Nephron progenitor cell (in vitro differentiated cells): ENCODE results near the gene RALGAPA1.
A peak's percentile ranks its signal among the peaks of the same experiment; 100 is the strongest.
"Not testable (repeated sequence)": the region's sequence is repeated elsewhere in the genome, so short reads cannot be mapped to it uniquely, and the experiment has no call there.

ENCODE experiments used
- DNase-seq: peaks from one replicate; pipeline ENCODE4 v3.0.0; 2021
- H3K27ac Mint-ChIP-seq: 2 replicates; pipeline ENCODE4 v1.8.0; 2021; ENCODE audit warnings: mild to moderate bottlenecking, moderate library complexity, mixed read lengths
- H3K27me3 Mint-ChIP-seq: 2 replicates; pipeline ENCODE4 v1.8.0; 2021; ENCODE audit warnings: mild to moderate bottlenecking, low read depth, mixed read lengths; ENCODE audit not compliant: poor library complexity
- H3K36me3 Mint-ChIP-seq: 2 replicates; pipeline ENCODE4 v1.8.0; 2021; ENCODE audit warnings: low read depth, mixed read lengths
- H3K4me1 Mint-ChIP-seq: 2 replicates; pipeline ENCODE4 v1.8.0; 2021; ENCODE audit warnings: mixed read lengths
- H3K4me3 Mint-ChIP-seq: 2 replicates; pipeline ENCODE4 v1.8.0; 2021; ENCODE audit warnings: mild to moderate bottlenecking, moderate library complexity, mixed read lengths
- H3K9me3 Mint-ChIP-seq: 2 replicates; pipeline ENCODE4 v1.8.0; 2021; ENCODE audit warnings: mild to moderate bottlenecking, moderate library complexity, mixed read lengths
- CTCF ChIP-seq: fragments of 200-600 bp; sonication (generic); IDR thresholded peaks from 2 replicates; pipeline ENCODE4 v1.5.0; 2021; ENCODE audit warnings: antibody characterized with exemption

RALGAPA1 gene

GRCh38 chr14:35689000-35689460 lies 120.1 kb downstream of the RALGAPA1 start:
- H3K27ac Mint-ChIP-seq, result no peak overlapping the region
- H3K4me3 Mint-ChIP-seq, result no peak overlapping the region
- H3K27me3 Mint-ChIP-seq, result no peaks in the 10 kb centered on the region
- no peak for TF ChIP-seq CTCF
- DNase-seq, result no peak
- peaks cover 3% of the 10 kb centered on the region for H3K36me3 Mint-ChIP-seq
- no peaks in the 10 kb centered on the region for H3K4me1 Mint-ChIP-seq
- H3K9me3 Mint-ChIP-seq, result no peaks in the 10 kb centered on the region

GRCh38 chr14:35688126-35688826 lies 120.8 kb downstream of the RALGAPA1 start:
- Mint-ChIP-seq H3K9me3 (no peaks in the 10 kb centered on the region), H3K4me1 (no peaks in the 10 kb centered on the region), H3K4me3 (no peak overlapping the region), H3K36me3 (peaks cover 3% of the 10 kb centered on the region), H3K27me3 (no peaks in the 10 kb centered on the region), H3K27ac (no peak overlapping the region)
- no peak for DNase-seq
- no peak for TF ChIP-seq CTCF

- Mint-ChIP-seq H3K9me3 (no peaks in the 10 kb centered on the region), H3K36me3 (peaks cover 5% of the 10 kb centered on the region), H3K4me1 (no peaks in the 10 kb centered on the region), H3K27ac (no peak overlapping the region), H3K4me3 (no peak overlapping the region), H3K27me3 (no peaks in the 10 kb centered on the region)
- peak; percentile 26 for DNase-seq
- TF ChIP-seq CTCF, result peak; percentile 86
Observed at GRCh38 chr14:35687335-35687939, 121.7 kb downstream of the RALGAPA1 start.

GRCh38 chr14:35683688-35684087 lies 125.4 kb downstream of the RALGAPA1 start:
- H3K27ac Mint-ChIP-seq, result peak overlapping the region; percentile 50
- not testable (repeated sequence) for DNase-seq, H3K27me3 Mint-ChIP-seq, H3K4me1 Mint-ChIP-seq, H3K4me3 Mint-ChIP-seq, H3K9me3 Mint-ChIP-seq
- H3K36me3 Mint-ChIP-seq, result peaks cover 16% of the 10 kb centered on the region

GRCh38 chr14:35682802-35683201 lies 126.3 kb downstream of the RALGAPA1 start:
- Mint-ChIP-seq H3K9me3 (no peaks in the 10 kb centered on the region), H3K27me3 (no peaks in the 10 kb centered on the region), H3K27ac (no peak overlapping the region), H3K4me1 (no peaks in the 10 kb centered on the region), H3K36me3 (peaks cover 17% of the 10 kb centered on the region), H3K4me3 (no peak overlapping the region)
- DNase-seq, result no peak
- no peak for TF ChIP-seq CTCF

- H3K27ac Mint-ChIP-seq, result peak overlapping the region; percentile 3
- DNase-seq, result no peak
- H3K9me3 Mint-ChIP-seq, result no peaks in the 10 kb centered on the region
- peaks cover 49% of the 10 kb centered on the region for H3K36me3 Mint-ChIP-seq
- H3K27me3 Mint-ChIP-seq, result no peaks in the 10 kb centered on the region
- TF ChIP-seq CTCF, result no peak
- H3K4me3 Mint-ChIP-seq, result no peak overlapping the region
- H3K4me1 Mint-ChIP-seq, result no peaks in the 10 kb centered on the region
Observed at GRCh38 chr14:35678403-35679028, 130.6 kb downstream of the RALGAPA1 start.
